H1 (cell line): ENCODE results near the gene CTF1.

Experiments used
- CEBPB ChIP-seq: IDR thresholded peaks from 2 replicates; pipeline ENCODE4 v1.6.1; 2012; ENCODE audit warnings: low read depth, low read length
- EP300 ChIP-seq, 2 experiments: IDR thresholded peaks; 1 replicate in 1 of 2; 2 replicates in 1 of 2; pipeline ENCODE4 v1.6.1; 2011 to 2012; ENCODE audit warnings: low read depth in 2 of 2, low read length in 2 of 2, mild to moderate bottlenecking in 2 of 2, borderline replicate concordance in 1 of 2, inconsistent platforms in 1 of 2, moderate library complexity in 1 of 2
- EZH2 ChIP-seq: fragments of 200-600 bp; sonication (generic); IDR thresholded peaks from 2 replicates; pipeline ENCODE4 v1.7.1; 2012; ENCODE audit warnings: low read depth, mild to moderate bottlenecking, moderate library complexity, low read length, inconsistent platforms; ENCODE audit not compliant: severe bottlenecking
- HDAC2 ChIP-seq, 2 experiments: fragments of 300-600 bp in 1 of 2; sonication (generic) in 1 of 2; IDR thresholded peaks; 2 replicates each; pipeline ENCODE4 v1.6.1; 2011 to 2012; ENCODE audit warnings: low read depth in 2 of 2, low read length in 2 of 2, mild to moderate bottlenecking in 2 of 2, moderate library complexity in 2 of 2, borderline replicate concordance in 1 of 2, inconsistent platforms in 1 of 2
- KDM5A ChIP-seq: fragments of 200-600 bp; IDR thresholded peaks from 2 replicates; pipeline ENCODE4 v1.7.1; 2012; ENCODE audit warnings: mild to moderate bottlenecking, low read length, inconsistent platforms, mixed read lengths
- POLR2A ChIP-seq, 2 experiments: IDR thresholded peaks; 1 replicate in 1 of 2; 2 replicates in 1 of 2; pipeline ENCODE4 v1.6.1; 2011; ENCODE audit warnings: low read depth in 2 of 2, low read length in 2 of 2, mild to moderate bottlenecking in 2 of 2; ENCODE audit errors: control extremely low read depth in 1 of 2
- SP1 ChIP-seq: IDR thresholded peaks from 2 replicates; pipeline ENCODE4 v1.6.1; 2011; ENCODE audit warnings: low read depth, low read length
- TF ChIP-seq, protein P1 (sequence below), 3 experiments: IDR thresholded peaks; 1 replicate in 2 of 3; 2 replicates in 1 of 3; pipeline versions ENCODE4 v1.5.1 to v1.6.1; 2011; ENCODE audit warnings: low read length in 3 of 3, mild to moderate bottlenecking in 3 of 3, inconsistent platforms in 2 of 3, low read depth in 1 of 3, moderate library complexity in 1 of 3; ENCODE audit not compliant: insufficient read depth in 1 of 3; ENCODE audit errors: control extremely low read depth in 1 of 3

GRCh38 chr16:30888856-30889499 lies 7.4 kb upstream of the CTF1 start:
- TF ChIP-seq, protein P1, sequence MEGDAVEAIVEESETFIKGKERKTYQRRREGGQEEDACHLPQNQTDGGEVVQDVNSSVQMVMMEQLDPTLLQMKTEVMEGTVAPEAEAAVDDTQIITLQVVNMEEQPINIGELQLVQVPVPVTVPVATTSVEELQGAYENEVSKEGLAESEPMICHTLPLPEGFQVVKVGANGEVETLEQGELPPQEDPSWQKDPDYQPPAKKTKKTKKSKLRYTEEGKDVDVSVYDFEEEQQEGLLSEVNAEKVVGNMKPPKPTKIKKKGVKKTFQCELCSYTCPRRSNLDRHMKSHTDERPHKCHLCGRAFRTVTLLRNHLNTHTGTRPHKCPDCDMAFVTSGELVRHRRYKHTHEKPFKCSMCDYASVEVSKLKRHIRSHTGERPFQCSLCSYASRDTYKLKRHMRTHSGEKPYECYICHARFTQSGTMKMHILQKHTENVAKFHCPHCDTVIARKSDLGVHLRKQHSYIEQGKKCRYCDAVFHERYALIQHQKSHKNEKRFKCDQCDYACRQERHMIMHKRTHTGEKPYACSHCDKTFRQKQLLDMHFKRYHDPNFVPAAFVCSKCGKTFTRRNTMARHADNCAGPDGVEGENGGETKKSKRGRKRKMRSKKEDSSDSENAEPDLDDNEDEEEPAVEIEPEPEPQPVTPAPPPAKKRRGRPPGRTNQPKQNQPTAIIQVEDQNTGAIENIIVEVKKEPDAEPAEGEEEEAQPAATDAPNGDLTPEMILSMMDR (IDR thresholded peaks at IDR 0.05; ENCODE audit: control extremely low read depth in 1 of 3, insufficient read depth in 1 of 3, low read depth in 1 of 3, low read length in 3 of 3): no peak
- TF ChIP-seq KDM5A (no peak), POLR2A (IDR thresholded peaks at IDR 0.05; ENCODE audit: control extremely low read depth in 1 of 2, low read depth in 2 of 2, low read length in 2 of 2) (no peak), EP300 (IDR thresholded peaks at IDR 0.05; ENCODE audit: borderline replicate concordance in 1 of 2, low read depth in 2 of 2, low read length in 2 of 2) (no peak), CEBPB (no peak), HDAC2 (IDR thresholded peaks at IDR 0.05; ENCODE audit: borderline replicate concordance in 1 of 2, low read depth in 2 of 2, low read length in 2 of 2) (no peak), SP1 (no peak), EZH2 (no peak)
